B cell (primary cell): ENCODE results near the gene ABCA9.

Experiments used
- EZH2 ChIP-seq: IDR thresholded peaks from 2 replicates; pipeline ENCODE4 v1.6.1; 2012; ENCODE audit warnings: borderline replicate concordance, low read depth, mild to moderate bottlenecking, moderate library complexity, low read length; ENCODE audit not compliant: insufficient read depth, poor library complexity, severe bottlenecking
- TF ChIP-seq, protein P1 (sequence below): fragments of 200-600 bp; IDR thresholded peaks from one replicate; pipeline ENCODE4 v1.8.0; 2022; ENCODE audit warnings: antibody characterized with exemption, mild to moderate bottlenecking

DNA sequence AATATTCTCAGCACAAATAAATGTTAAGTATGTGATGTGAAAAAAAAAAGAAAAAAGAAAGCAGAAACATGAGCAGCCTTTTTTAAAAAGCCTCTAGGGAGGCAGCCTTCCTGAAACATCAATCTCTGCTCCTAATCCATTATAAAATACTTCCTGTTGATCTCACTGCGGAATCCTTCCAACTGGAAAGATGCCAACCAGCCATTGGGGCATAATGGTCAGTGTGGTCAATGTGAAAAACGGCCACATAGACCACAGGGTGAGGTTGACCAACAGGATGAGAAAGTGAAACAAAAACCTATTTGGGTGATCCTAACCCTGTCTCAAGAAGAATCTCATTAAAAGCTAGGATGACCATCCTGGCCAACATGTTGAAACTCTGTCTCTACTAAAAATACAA, 79.4 kb downstream of the ABCA9 start:
- TF ChIP-seq EZH2: no peak
- TF ChIP-seq, protein P1, sequence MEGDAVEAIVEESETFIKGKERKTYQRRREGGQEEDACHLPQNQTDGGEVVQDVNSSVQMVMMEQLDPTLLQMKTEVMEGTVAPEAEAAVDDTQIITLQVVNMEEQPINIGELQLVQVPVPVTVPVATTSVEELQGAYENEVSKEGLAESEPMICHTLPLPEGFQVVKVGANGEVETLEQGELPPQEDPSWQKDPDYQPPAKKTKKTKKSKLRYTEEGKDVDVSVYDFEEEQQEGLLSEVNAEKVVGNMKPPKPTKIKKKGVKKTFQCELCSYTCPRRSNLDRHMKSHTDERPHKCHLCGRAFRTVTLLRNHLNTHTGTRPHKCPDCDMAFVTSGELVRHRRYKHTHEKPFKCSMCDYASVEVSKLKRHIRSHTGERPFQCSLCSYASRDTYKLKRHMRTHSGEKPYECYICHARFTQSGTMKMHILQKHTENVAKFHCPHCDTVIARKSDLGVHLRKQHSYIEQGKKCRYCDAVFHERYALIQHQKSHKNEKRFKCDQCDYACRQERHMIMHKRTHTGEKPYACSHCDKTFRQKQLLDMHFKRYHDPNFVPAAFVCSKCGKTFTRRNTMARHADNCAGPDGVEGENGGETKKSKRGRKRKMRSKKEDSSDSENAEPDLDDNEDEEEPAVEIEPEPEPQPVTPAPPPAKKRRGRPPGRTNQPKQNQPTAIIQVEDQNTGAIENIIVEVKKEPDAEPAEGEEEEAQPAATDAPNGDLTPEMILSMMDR: no peak
